NK-92 (cell line): ENCODE results near the gene KLHL14.

ENCODE experiments used
- DNase-seq: peaks from one replicate; lab custom pipeline; 2025; ENCODE audit not compliant: unreplicated experiment; lab: John Stamatoyannopoulos, UW

The KLHL14 gene

DNA sequence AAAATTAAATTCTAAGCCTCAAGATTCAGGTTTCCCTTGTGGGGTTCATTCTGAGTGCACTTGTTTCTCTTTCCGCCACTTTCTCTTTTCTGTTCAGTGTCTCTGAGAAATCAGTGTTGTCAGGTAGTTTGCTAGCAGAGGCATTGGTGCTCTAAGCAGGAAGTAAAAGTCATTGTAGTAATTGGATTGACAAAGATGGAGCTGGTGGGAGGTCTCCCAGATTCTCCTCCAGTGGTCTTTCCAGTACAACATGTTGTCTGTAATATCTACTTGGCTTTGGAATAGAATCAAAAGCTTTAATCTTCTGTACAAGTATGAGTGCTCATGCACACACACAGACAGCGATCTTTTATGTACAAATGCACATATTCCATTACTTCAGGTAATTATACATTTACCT lies 135.6 kb downstream of the KLHL14 start:
- DNase-seq = no peak

DNA sequence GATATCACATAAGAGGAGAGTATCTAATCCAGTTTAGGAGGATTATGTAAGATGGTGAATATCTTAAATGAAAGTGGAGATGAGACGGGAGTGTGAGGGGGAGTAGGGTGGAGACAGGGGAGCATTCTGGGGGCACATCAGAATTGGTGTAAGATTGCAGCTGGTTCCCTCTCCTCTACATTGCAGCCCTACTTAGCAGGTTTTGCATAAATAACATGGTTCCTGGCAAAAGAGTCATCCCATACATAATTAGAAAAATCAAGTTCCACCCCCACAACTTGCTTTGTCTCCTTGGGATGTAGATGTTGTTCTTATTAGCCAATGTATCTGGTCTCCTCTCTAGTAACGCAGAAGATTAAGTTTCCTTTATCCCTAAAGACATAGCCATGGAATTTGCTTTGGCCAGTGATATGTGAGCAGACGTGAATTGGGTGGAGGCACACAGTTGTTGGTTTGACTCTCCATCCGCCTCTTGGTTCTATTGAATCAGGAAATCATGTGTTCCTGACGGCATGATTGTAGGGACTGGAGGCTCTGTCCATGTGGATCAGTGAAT lies 137.9 kb downstream of the KLHL14 start:
- DNase-seq = no peak

DNA sequence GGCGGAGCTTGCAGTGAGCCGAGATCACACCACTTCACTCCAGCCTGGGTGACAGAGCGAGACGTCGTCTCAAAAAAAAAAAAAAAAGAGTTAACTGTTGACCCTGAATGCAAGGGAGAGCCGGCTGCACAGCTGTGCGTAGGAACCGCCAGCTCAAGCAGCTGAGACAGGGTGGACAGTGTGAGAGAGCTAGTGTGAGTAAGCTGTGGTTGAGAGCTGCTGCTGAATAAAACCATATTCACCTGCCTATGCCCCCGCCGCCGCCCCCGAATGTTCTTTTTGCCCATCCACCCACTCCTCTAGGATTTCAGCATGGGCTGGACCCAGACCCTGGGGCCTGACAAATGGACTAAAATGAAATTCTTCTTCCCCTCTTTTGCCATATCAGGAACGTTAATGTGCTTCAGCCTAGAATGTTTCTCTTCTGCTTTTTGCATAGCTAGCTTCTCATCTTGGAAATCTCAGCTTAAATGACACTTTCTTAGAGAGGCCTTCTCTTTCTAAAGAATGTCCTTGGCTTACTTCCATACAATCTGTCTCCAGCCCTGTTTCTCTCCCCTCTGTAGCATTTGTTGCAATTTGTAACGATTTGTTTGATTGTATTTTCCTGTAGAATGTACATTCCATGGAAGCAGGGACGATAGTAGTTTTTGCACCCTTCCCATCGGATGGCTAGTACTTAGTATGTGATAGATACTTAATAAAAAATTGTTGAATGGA lies 142.7 kb downstream of the KLHL14 start:
- DNase-seq = no peak

DNA sequence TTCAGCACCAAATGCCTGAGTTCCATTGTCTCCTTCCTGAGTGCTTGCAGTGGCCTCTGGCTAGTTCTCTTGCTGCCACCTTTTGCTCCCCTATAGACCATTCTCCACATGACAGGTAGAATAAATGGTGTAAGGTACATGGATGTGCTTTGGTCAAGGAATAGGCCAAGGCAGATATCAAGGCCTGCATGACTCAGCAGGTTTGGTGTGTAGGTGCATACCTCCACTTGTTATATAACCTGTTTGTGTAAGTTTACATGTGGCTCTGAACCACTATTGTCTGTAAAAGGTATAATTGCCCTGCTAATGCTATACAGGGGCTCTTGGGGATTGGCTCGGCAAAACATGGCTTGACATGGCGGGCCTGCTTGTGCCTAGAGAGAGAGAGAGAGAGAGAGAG lies 143.5 kb downstream of the KLHL14 start:
- DNase-seq = no peak

DNA sequence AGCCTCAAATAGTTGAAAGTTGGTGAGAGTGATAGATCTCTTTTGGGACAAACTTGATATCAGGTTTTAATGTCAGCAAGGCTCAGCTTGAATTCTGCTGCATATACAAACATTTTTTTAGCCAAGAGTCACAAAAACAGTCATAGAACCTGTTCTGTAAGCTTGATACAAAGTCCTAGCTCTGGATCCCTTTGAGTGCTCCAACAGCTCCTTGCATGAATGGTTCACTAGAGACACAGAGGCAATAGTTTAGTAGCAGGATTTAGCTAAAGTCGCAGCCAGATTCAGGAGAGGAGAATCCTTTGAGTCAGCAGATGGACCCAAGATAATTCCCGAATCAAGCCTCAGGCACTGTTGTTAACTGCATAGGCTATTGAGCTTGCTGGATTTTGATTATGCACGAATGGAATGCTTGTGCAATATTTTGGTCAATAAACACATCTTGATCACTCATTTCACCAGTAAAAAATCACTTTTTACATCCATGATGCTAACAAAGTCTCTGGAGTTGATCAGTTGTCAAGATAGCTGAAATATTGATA lies 148.6 kb downstream of the KLHL14 start:
- no peak for DNase-seq

DNA sequence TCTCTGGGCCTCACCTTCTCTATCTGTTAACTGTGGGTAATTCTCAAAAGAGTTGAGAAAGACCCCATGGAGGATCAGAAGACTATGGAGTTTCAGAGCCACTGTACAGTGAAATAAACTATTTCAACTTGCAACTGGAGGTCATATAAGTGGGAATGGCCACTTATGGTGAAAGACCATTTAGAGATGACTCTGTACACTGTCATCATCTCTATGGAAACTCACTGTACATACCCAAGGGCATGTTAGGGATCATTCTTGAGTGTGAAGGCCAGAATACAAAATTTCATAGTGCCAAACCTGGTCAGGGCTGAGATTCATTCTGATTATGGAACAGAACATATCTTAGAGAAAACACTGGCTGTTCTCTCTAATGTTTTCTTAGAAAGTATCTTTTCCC lies 149.3 kb downstream of the KLHL14 start:
- DNase-seq = no peak
